ENCODE results near the gene KCNIP1. TPM values are rescaled to one million over a fixed set of nuclear protein-coding genes. Genes with fewer than 3 reads are reported as not detected.
A peak's percentile ranks its signal among the peaks of the same experiment; 100 is the strongest.

Gene KCNIP1
- total RNA-seq, 4 donors from 2014 or later: 0.34 TPM; not detected in 3

DNA sequence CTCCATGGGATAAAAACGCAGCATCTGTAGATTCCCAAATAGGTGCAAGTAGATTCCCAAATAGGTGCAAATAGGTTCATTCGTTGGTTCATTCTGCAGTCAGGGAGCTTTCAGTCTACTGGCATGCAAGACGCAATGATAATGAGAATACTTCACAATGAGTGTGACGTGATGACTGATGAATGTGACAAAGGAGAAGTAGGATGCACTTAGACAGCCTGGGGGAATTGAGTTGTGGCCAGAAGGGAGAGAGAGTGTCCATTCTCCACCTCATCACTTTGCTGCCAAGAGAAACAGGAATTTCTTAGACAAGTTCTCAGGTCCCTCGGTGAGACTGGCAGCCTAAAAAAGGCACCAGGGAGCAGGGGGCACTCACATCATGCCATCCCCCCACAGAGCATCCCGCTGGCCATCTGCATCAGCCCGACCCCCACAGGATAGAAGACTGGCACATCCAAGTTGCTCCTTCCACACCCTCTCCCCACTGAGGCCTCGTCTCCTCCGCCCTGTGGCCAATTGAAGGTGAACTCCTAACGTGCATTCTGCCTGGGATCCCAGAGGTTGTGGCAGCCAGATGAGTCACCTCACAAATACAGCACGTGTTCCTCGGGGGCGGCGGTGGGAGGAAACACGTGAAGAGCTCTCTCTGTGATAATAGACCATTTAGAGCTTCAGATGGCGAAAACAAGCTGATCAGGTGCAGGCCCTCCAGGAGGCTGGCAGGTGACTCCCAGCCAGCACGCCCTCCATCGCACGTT is 19.9 kb upstream of the KCNIP1 start:
- no peak overlapping the region for H3K27ac ChIP-seq
- 69% methylated on average over 19 of the region's 19 CpGs for WGBS
- TF ChIP-seq POLR2A (IDR thresholded peaks at IDR 0.05) (no peak), EP300 (IDR thresholded peaks at IDR 0.05) (no peak), POLR2AphosphoS5 (IDR thresholded peaks at IDR 0.05) (no peak)
- TF ChIP-seq, protein P1, sequence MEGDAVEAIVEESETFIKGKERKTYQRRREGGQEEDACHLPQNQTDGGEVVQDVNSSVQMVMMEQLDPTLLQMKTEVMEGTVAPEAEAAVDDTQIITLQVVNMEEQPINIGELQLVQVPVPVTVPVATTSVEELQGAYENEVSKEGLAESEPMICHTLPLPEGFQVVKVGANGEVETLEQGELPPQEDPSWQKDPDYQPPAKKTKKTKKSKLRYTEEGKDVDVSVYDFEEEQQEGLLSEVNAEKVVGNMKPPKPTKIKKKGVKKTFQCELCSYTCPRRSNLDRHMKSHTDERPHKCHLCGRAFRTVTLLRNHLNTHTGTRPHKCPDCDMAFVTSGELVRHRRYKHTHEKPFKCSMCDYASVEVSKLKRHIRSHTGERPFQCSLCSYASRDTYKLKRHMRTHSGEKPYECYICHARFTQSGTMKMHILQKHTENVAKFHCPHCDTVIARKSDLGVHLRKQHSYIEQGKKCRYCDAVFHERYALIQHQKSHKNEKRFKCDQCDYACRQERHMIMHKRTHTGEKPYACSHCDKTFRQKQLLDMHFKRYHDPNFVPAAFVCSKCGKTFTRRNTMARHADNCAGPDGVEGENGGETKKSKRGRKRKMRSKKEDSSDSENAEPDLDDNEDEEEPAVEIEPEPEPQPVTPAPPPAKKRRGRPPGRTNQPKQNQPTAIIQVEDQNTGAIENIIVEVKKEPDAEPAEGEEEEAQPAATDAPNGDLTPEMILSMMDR (IDR thresholded peaks at IDR 0.05): no peak
- H3K4me3 ChIP-seq: no peak overlapping the region
- H3K36me3 ChIP-seq: no peaks in the 10 kb centered on the region
- no peak for DNase-seq (ENCODE audit: low spot score in 2 of 2)
- no peaks in the 10 kb centered on the region for H3K27me3 ChIP-seq
- H3K9me3 ChIP-seq: no peaks in the 10 kb centered on the region
- peaks cover 4% of the 10 kb centered on the region for H3K4me1 ChIP-seq

DNA sequence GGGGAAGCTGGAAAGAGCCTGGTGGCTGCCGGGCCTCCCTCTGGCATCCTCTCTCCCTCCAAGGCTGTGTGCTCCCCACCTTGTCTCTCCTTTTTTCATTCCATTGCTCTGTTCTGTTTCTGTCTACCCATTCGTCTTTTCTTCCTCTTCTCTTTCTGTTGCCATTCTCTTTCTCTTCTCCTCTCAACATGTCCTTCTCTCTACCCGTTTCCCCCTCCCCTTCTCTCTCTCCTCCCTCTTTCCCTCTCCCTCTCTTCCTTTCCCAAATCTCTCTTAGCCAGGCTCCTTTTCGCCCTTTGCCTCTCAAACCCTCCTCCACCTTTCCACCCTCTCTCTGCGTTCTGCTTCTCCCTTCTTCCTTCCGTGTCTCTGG is 19.4 kb upstream of the KCNIP1 start:
- Histone ChIP-seq H3K27me3 (no peaks in the 10 kb centered on the region), H3K36me3 (no peaks in the 10 kb centered on the region), H3K9me3 (no peaks in the 10 kb centered on the region), H3K4me3 (no peak overlapping the region), H3K27ac (no peak overlapping the region), H3K4me1 (peaks cover 4% of the 10 kb centered on the region)
- WGBS: 75% methylated on average over 6 of the region's 6 CpGs
- no peak for TF ChIP-seq POLR2A (IDR thresholded peaks at IDR 0.05)
- DNase-seq (ENCODE audit: low spot score in 2 of 2): no peak

- H3K4me1 ChIP-seq: peaks cover 4% of the 10 kb centered on the region
- no peak overlapping the region for H3K27ac ChIP-seq
- H3K9me3 ChIP-seq: no peaks in the 10 kb centered on the region
- no peaks in the 10 kb centered on the region for H3K27me3 ChIP-seq
- TF ChIP-seq EP300 (IDR thresholded peaks at IDR 0.05): no peak
- no peak for DNase-seq (ENCODE audit: low spot score in 2 of 2)
- H3K4me3 ChIP-seq: no peak overlapping the region
- no peaks in the 10 kb centered on the region for H3K36me3 ChIP-seq
- 94% methylated on average over 11 of the region's 12 CpGs for WGBS
Measured at GRCh38 chr5:170484847-170485615, 18.8 kb upstream of the KCNIP1 start.

- Histone ChIP-seq H3K4me3 (no peak overlapping the region), H3K27me3 (no peaks in the 10 kb centered on the region), H3K36me3 (no peaks in the 10 kb centered on the region), H3K27ac (no peak overlapping the region), H3K4me1 (peaks cover 4% of the 10 kb centered on the region), H3K9me3 (no peaks in the 10 kb centered on the region)
- no peak for DNase-seq (ENCODE audit: low spot score in 2 of 2)
- TF ChIP-seq, protein P1 (IDR thresholded peaks at IDR 0.05): no peak
- no peak for TF ChIP-seq EP300 (IDR thresholded peaks at IDR 0.05)
- TF ChIP-seq POLR2A (IDR thresholded peaks at IDR 0.05): no peak
- TF ChIP-seq POLR2AphosphoS5 (IDR thresholded peaks at IDR 0.05): no peak
Measured at GRCh38 chr5:170485616-170485911, 18.3 kb upstream of the KCNIP1 start.

DNA sequence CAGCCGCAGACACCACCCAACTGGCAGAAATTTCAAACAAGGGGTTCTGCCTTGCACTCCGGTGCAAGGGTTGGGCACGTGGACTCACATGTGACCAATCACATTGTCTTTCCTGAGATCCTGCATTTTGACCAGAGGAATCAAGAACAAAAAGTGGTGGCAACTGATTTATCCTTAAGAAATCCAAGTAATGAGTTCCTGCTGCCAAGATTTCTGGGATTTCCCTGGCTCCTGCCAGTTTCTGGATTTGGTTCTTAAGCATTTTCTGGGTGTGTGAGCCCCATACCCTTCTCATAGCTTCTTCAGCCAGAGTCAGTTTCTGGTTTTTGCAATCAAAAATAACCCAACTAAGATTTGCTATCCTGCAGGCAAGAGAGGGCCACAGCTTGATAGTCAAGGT is 17.4 kb upstream of the KCNIP1 start:
- H3K27me3 ChIP-seq: no peaks in the 10 kb centered on the region
- DNase-seq (ENCODE audit: low spot score in 2 of 2): peak in 1 of 2 donors; percentile 18
- H3K36me3 ChIP-seq: no peaks in the 10 kb centered on the region
- no peaks in the 10 kb centered on the region for H3K9me3 ChIP-seq
- 65% methylated on average over 3 of the region's 3 CpGs for WGBS
- H3K4me3 ChIP-seq: no peak overlapping the region
- H3K4me1 ChIP-seq: peaks cover 9% of the 10 kb centered on the region
- no peak overlapping the region for H3K27ac ChIP-seq
- TF ChIP-seq POLR2A (IDR thresholded peaks at IDR 0.05) (no peak), POLR2AphosphoS5 (IDR thresholded peaks at IDR 0.05) (no peak), EP300 (IDR thresholded peaks at IDR 0.05) (no peak)
- TF ChIP-seq, protein P1 (IDR thresholded peaks at IDR 0.05): no peak

DNA sequence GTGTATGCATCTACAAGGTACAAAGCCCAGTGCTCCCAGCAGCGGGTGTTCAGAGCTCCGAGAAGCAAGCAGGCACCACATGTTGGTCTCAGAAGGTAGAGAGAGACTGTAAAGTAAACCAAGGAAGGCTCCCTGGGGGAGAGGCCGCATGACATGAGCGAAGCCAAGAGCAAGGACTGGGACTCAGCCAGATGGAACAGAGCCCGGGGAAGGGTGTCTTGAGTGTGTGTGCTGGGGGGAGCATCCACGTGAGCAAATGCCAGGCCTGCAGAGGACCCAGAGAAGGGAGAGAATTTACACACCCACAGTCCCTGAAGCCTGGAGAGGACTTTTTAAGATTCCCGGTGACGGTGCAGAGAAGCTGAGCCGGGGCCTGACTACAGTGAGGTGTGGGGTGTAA is 15.2 kb upstream of the KCNIP1 start:
- peaks cover 19% of the 10 kb centered on the region for H3K4me1 ChIP-seq
- no peaks in the 10 kb centered on the region for H3K9me3 ChIP-seq
- WGBS: 82% methylated on average over 9 of the region's 9 CpGs
- no peaks in the 10 kb centered on the region for H3K27me3 ChIP-seq
- no peak for TF ChIP-seq EP300 (IDR thresholded peaks at IDR 0.05)
- no peak for TF ChIP-seq POLR2A (IDR thresholded peaks at IDR 0.05)
- no peak for TF ChIP-seq POLR2AphosphoS5 (IDR thresholded peaks at IDR 0.05)
- TF ChIP-seq, protein P1 (IDR thresholded peaks at IDR 0.05): no peak
- H3K27ac ChIP-seq: no peak overlapping the region
- no peaks in the 10 kb centered on the region for H3K36me3 ChIP-seq
- DNase-seq (ENCODE audit: low spot score in 2 of 2): no peak
- no peak overlapping the region for H3K4me3 ChIP-seq
